Effector memory CD4-positive, alpha-beta T cell (primary cell): ENCODE results near the gene STX16.

Experiments
- DNase-seq, 3 donors: peaks; one replicate each; pipeline ENCODE4 v3.0.0-alpha.2; 2020
- H3K27ac ChIP-seq: 2 replicates; pipeline ENCODE4 v1.7.0; 2013; ENCODE audit warnings: mild to moderate bottlenecking, low read length, moderate library complexity; ENCODE audit not compliant: insufficient read depth, poor library complexity, severe bottlenecking
- H3K27me3 ChIP-seq: replicated peaks from 2 replicates; pipeline ENCODE4 v1.7.0; 2013; ENCODE audit warnings: mild to moderate bottlenecking, low read length; ENCODE audit not compliant: insufficient read depth, control insufficient read depth, poor library complexity, severe bottlenecking
- H3K36me3 ChIP-seq: 2 replicates; pipeline ENCODE4 v1.7.0; 2013; ENCODE audit warnings: mild to moderate bottlenecking, low read length, moderate library complexity; ENCODE audit not compliant: control insufficient read depth, insufficient read depth
- H3K4me1 ChIP-seq: 2 replicates; pipeline ENCODE4 v1.7.0; 2013; ENCODE audit warnings: low read length, mild to moderate bottlenecking; ENCODE audit not compliant: control insufficient read depth, insufficient read depth, poor library complexity, severe bottlenecking
- H3K4me3 ChIP-seq: 2 replicates; pipeline ENCODE4 v1.7.0; 2013; ENCODE audit warnings: low read length, low read depth, mild to moderate bottlenecking; ENCODE audit not compliant: insufficient read depth, poor library complexity, severe bottlenecking
- H3K9me3 ChIP-seq: 2 replicates; pipeline ENCODE4 v1.7.0; 2013; ENCODE audit warnings: mild to moderate bottlenecking, low read length, moderate library complexity; ENCODE audit not compliant: control insufficient read depth

The STX16 gene

DNA sequence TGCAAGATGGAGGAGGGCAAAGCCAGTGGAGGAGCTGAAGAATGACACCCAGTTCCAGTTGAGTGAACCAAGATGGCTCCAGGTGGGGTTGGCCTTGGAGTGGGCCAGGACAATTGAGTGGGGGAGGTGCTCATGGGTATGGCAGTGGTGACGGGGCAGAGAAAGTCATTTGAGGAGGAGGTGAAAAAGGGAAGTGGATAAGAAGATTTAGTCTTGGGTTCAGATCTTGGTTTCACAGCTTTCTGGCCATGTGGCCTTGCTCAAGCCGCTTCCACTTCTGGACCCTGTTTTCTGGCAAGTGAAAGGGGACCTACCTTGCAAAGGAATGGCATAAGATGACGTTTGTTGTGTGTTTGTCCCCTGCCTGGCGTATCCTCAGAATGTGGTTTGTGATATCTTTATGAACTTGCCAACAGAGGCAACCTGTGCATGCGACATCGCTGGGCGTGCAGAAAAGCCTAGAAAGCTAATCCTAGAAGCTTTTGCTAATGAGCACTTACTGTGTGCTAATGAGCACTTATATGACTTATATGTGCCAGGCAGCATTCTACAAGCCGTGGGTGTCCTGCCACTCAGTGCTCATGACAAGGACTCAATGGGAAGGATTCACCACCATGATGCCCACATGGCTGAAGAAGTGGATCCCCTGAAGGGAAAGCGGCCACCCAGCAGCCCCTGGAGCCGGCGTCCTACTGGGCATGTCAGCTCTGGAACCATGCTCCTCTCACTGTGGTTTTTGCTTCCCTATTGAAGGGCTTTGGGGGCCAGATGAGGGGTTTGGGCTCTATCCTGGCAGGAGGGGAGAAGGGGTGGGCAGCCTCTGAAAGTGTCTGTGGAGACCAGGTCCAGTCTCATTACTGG lies 23.6 kb upstream of the STX16 start:
- H3K4me3 ChIP-seq = no peak overlapping the region
- H3K9me3 ChIP-seq = no peaks in the 10 kb centered on the region
- H3K4me1 ChIP-seq = no peaks in the 10 kb centered on the region
- peak in 1 of 3 donors; percentile 6 for DNase-seq
- H3K36me3 ChIP-seq = no peaks in the 10 kb centered on the region
- H3K27ac ChIP-seq = no peak overlapping the region
- H3K27me3 ChIP-seq = no peaks in the 10 kb centered on the region

DNA sequence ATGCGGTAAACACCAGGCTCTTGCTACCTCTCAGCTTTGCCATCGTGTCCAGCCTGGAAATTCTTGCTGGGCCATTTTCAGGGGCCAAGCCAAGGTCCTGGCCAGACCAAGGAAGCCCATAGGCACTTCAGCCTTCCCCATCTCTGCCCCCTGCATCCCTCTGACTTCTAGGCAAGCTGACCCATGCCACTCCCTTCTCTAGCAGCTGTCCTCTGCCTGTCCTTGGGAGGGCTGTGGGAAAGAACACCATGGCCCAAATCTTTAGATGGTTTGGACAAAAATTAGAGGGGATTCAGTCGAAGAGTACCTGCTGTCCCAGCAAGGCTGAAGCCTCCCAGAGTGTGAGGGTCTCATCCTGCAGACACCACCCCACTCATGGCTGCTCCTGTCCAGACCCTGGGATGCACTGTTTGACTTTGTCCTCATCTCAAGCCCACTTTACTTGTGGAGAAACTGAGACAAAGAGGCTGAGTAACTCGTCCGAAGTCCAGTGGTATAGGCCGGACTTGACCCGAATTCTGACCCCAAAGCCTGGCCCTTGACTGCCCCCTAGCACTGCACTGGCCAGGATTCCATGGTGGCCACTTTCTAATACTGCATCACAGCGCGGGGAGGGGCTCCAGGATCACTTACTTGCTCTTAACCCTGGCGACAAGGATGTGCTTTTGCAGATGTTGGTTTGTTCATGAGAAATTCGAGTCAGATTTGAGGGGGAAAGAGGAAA lies 22.4 kb upstream of the STX16 start:
- H3K27ac ChIP-seq = no peak overlapping the region
- no peaks in the 10 kb centered on the region for H3K36me3 ChIP-seq
- no peaks in the 10 kb centered on the region for H3K27me3 ChIP-seq
- DNase-seq = no peak
- no peaks in the 10 kb centered on the region for H3K4me1 ChIP-seq
- no peaks in the 10 kb centered on the region for H3K9me3 ChIP-seq
- H3K4me3 ChIP-seq = no peak overlapping the region

DNA sequence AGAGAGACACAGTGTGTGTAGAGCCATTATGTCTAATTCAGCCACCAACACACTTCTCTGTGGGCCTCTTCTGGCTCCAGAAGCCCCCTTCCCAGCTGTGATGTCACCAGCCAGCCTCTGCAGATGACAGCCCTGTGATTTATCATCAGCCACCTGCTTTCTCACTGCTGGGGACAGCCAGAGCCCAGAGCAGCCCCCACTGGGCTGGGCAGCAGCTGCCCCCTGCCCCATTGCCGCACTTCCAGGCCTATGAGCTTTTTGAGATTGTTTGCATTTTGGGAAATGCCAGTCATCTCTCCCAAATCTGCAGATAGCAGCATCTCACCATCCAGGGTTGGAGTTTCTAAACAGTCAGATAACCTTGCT lies 21.9 kb upstream of the STX16 start:
- no peaks in the 10 kb centered on the region for H3K27me3 ChIP-seq
- no peaks in the 10 kb centered on the region for H3K4me1 ChIP-seq
- DNase-seq = no peak
- H3K4me3 ChIP-seq = no peak overlapping the region
- no peaks in the 10 kb centered on the region for H3K36me3 ChIP-seq
- H3K9me3 ChIP-seq = no peaks in the 10 kb centered on the region
- no peak overlapping the region for H3K27ac ChIP-seq

DNA sequence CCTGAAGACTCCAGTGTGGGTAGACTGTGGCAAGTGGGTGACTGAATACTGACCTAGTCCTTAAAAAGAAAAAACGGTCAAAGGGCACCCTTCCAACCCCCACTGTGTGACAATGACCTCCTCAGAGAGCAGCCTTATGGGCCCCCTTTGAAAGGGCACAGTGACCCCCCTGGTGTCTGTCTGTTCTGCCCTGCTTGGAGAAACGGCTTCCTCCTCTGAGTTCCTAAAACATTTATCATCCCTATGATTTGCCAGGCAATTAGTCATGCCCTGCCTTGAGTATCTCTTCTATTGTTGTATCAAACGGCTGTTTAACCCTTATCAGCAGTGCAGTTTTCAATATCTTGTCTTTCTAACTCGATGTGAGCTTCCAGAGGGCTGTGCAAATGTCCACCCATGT lies 21.0 kb upstream of the STX16 start:
- H3K4me1 ChIP-seq = no peaks in the 10 kb centered on the region
- H3K27me3 ChIP-seq = no peaks in the 10 kb centered on the region
- H3K9me3 ChIP-seq = no peaks in the 10 kb centered on the region
- no peaks in the 10 kb centered on the region for H3K36me3 ChIP-seq
- H3K27ac ChIP-seq = no peak overlapping the region
- no peak overlapping the region for H3K4me3 ChIP-seq
- no peak for DNase-seq

DNA sequence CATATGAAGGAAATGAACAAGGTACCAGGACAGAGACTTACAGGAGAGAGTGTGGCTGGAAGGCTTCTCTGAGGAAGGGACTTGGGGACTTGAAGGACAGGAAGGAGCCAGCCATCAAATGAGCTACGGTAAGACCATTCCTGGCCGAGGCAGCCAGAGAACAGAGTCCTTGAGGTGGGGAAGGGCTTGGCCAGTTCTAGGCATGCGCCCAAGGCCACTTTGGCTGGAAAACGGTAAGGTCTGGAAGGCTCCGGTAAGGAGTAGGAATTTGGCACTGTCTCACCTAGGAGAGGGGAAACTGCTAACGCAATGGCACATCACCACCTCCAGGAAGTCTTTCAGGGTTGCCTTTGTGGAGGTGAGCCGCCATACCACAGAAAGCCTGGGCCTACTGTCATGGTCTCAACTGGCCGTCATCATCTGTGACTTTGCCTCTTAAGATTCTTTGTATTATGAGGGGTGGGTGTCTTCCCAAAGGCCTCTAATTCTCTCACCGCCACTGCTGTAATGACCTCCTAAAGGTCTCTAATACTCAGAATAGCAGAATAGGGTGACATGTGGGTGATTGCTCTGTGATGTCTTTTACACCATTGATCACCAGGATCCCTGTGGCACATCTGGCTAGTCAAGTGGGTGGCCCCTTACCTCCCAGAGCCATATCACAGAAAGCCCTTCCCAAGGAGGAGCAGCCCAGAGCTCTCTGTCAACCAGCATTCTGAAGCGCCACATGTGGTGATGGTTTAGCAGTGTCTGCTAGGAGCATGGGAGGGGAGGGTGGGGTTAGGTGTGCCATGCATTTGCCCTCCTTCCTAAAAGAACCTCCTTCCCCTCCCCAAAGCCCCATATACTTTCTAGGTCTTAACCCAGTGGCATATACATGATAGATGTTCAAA lies 17.7 kb upstream of the STX16 start:
- no peak for DNase-seq
- no peaks in the 10 kb centered on the region for H3K27me3 ChIP-seq
- no peak overlapping the region for H3K27ac ChIP-seq
- no peaks in the 10 kb centered on the region for H3K4me1 ChIP-seq
- no peaks in the 10 kb centered on the region for H3K9me3 ChIP-seq
- H3K36me3 ChIP-seq = no peaks in the 10 kb centered on the region
- H3K4me3 ChIP-seq = no peak overlapping the region

DNA sequence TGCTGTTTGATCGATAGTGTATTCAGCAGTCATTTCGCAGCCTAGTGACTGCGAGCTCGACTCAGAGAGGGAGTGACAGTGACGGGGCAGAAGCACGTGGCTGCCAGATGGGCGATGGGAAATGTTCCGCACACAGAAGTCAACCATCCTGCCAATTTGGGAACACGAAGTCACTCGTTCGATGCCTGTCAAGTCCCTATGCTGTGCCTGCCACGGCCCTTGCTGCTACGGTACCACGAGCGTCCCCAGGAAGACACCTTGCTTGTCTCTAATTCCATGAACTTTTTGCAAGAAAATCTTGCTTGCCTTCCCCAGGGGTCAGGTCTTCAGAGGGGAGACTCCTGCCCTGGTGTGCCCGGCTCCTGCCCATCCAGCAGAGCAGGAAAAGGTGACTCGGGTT lies 17.0 kb upstream of the STX16 start:
- Histone ChIP-seq H3K4me1 (no peaks in the 10 kb centered on the region), H3K27ac (no peak overlapping the region), H3K27me3 (no peaks in the 10 kb centered on the region), H3K36me3 (no peaks in the 10 kb centered on the region), H3K4me3 (no peak overlapping the region), H3K9me3 (no peaks in the 10 kb centered on the region)
- DNase-seq = no peak

DNA sequence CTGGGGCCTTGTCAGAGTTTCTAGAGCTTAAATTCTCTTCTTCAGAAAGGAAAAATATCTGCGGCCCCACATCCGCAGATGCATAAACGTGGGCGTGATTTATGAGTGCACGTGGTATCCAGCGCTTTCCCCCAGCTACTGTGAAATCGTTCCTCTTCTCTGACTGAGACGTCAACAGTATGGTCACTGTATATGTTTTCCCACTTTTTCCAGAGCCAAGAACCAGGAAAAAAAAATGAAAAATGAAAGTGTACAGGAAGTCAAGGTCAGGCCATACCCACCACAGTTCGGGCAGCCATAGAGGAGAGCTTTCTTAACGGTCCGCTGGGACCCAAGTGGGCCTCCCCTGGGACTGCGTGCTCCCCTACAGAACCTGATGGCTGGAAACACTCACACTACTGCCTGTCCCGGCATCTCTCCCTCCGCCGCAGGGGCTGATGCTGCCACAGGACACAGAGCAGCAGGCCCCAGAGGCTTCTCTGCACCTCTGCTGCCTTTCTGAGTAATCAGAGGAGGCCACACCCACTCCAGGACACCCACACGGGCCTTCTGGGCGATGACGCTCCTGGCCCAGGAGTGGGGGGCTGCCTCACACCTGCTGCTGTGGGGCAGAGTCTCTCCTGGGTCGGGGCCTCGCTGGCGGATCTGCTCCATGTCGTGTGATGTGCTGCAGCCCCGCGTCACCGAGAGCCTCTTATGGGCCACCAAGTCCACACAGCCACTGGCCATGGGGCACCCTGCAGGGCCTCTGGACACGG lies 16.4 kb upstream of the STX16 start:
- H3K4me3 ChIP-seq = no peak overlapping the region
- H3K36me3 ChIP-seq = no peaks in the 10 kb centered on the region

DNA sequence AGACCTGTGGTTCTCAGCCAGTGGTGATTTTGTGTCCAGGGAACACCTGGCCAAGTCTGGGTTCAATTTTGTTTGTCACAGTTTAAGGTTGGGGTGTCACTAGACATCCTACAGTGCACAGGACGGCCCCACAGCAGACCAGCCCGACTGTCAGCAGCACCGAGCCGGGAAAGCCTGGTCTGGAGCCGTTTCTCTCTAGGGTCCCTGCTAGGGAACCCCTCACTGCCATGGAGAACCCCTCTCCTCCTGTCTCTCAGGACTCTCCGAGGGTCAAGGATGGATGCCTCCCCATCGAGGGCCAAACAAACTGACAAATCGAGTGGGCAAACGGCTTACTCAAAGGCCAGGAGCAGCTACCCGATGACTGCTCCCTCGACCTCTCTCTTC lies 15.8 kb upstream of the STX16 start:
- Histone ChIP-seq H3K9me3 (no peaks in the 10 kb centered on the region), H3K27ac (no peak overlapping the region), H3K4me3 (no peak overlapping the region)

More for the DNA sequence above, 16.4 kb upstream of the STX16 start:
- H3K9me3 ChIP-seq = no peaks in the 10 kb centered on the region
- H3K4me1 ChIP-seq = no peaks in the 10 kb centered on the region
- H3K27me3 ChIP-seq = no peaks in the 10 kb centered on the region
- H3K27ac ChIP-seq = no peak overlapping the region
- DNase-seq = no peak

DNA sequence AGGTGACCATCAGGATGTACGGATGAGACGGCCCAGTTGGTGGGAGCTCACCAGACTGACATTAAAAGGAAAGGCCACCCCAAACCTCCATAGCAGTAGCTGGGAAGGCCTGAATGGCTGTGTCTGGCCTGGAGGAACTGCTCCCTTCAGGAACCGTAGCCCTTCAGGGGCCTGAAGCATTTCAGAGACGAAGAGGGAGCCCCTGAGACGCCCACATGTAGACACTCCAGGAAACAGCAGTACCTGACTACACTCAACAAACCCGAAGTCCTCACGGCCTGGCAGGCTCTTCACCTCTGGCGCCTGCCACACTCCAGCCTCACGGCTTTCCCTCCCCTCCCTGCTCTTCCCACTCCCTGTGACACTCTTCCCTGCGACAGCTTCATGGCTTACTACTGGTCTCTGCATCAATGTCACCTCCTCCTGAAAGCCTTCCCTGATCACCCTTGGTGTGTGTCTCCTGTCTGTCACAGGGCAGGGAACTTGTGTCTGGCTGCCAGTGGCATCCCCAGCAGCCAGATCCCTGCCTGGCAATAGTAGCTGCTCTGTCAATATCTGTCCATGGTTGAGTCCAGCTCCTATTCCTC lies 14.6 kb upstream of the STX16 start:
- Histone ChIP-seq H3K4me1 (no peaks in the 10 kb centered on the region), H3K9me3 (no peaks in the 10 kb centered on the region), H3K27me3 (no peaks in the 10 kb centered on the region), H3K36me3 (no peaks in the 10 kb centered on the region), H3K27ac (no peak overlapping the region), H3K4me3 (no peak overlapping the region)
- no peak for DNase-seq

More for the DNA sequence above, 15.8 kb upstream of the STX16 start:
- H3K36me3 ChIP-seq = no peaks in the 10 kb centered on the region
- DNase-seq = no peak
- no peaks in the 10 kb centered on the region for H3K4me1 ChIP-seq
- no peaks in the 10 kb centered on the region for H3K27me3 ChIP-seq
